Right atrium auricular region (tissue), 2 donors: Measurements from ENCODE around the gene SUMF2. TPM values are rescaled to one million over a fixed set of nuclear protein-coding genes. Genes with fewer than 3 reads are reported as not detected.

Experiments used
- DNase-seq: peaks from one replicate; pipeline ENCODE4 v3.0.0-alpha.2; 2019; ENCODE audit warnings: low spot score
- H3K27ac ChIP-seq, 2 donors: fragments of 200-600 bp; sonication (generic); 1 replicate in 1 of 2; 2 replicates in 1 of 2; pipeline ENCODE4 v1.5.1; 2016 to 2019
- H3K27me3 ChIP-seq, 2 donors: fragments of 200-600 bp; sonication (generic); one replicate each; pipeline versions ENCODE4 v1.5.1 to v1.6.0; 2017 to 2019
- H3K36me3 ChIP-seq: fragments of 200-600 bp; sonication (generic); one replicate; pipeline ENCODE4 v1.5.1; 2016
- H3K4me1 ChIP-seq, 2 donors: fragments of 200-600 bp; sonication (generic); one replicate each; pipeline versions ENCODE4 v1.5.1 to v1.6.0; 2017 to 2019
- H3K4me3 ChIP-seq, 2 donors: fragments of 200-600 bp; sonication (generic); 1 replicate in 1 of 2; 2 replicates in 1 of 2; pipeline ENCODE4 v1.5.1; 2017 to 2019; ENCODE audit warnings: mild to moderate bottlenecking in 1 of 2, moderate library complexity in 1 of 2
- H3K9me3 ChIP-seq, 2 donors: fragments of 200-600 bp; sonication (generic); one replicate each; pipeline ENCODE4 v1.5.1; 2019
- total RNA-seq, 2 donors: library from RNA; depleted of rRNA; stranded (reverse); fragments of >200 nt; gene quantifications; one replicate each; pipeline ENCODE4 v1.1.0, GENCODE V29; 2016
- TF ChIP-seq, protein P1 (sequence below), 2 donors: fragments of 200-600 bp; sonication (generic); IDR thresholded peaks; one replicate each; pipeline ENCODE4 v1.5.1; 2019; ENCODE audit warnings: antibody characterized with exemption in 2 of 2

SUMF2 gene
- total RNA-seq, 2 donors from 2014 or later: 31.7 to 54.9 TPM

DNA sequence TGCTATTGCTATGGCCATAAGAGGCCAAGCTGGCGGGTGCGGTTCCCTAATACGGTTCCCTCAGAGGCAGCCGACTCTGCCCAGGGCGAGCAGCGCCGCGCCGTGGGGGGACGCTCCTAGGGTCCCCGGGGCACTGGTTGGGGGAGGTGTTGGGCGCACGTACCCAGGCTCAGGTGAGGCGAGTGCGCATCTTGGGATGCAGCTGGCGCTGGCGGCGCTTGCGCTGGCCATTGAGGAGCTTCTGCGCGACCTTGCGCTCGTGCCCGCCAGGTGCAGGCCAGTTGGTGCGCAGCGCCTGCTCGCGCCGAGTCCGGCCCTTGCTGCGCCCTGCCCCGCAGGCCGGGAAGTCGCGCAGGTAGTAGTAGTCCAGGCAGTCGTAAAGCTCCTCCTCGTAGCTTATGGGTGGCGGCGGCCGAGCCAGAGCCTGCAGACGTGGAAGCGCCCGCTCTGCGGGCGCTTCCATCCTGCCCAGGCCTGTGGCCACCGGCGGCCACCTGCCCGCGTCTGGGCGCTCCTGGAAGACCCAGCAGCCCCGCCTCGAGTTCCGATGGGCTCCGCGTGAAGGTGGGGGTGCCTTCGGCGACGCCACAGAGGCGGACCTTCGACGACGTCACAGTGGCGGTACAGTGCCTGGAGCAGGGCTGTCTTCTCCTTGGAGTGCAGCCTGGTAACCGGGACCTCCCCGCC is 51.9 kb downstream of the SUMF2 start, which contains the start of gene NUPR2:
Gene NUPR2 (minus strand): TSS at position 566 of the 687 bp plus-strand sequence. CDS start 103 bp downstream, at position 463.
- Histone ChIP-seq H3K4me3 (peak within 1 kb of the TSS in 1 of 2 donors; percentile 37), H3K27me3 (no peaks in the 10 kb centered on the region), H3K4me1 (peaks cover 0 to 7% of the 10 kb centered on the region in 2 donors), H3K9me3 (no peaks in the 10 kb centered on the region), H3K27ac (no peak within 1 kb of the TSS), H3K36me3 (no peaks in the 10 kb centered on the region)
- TF ChIP-seq, protein P1, sequence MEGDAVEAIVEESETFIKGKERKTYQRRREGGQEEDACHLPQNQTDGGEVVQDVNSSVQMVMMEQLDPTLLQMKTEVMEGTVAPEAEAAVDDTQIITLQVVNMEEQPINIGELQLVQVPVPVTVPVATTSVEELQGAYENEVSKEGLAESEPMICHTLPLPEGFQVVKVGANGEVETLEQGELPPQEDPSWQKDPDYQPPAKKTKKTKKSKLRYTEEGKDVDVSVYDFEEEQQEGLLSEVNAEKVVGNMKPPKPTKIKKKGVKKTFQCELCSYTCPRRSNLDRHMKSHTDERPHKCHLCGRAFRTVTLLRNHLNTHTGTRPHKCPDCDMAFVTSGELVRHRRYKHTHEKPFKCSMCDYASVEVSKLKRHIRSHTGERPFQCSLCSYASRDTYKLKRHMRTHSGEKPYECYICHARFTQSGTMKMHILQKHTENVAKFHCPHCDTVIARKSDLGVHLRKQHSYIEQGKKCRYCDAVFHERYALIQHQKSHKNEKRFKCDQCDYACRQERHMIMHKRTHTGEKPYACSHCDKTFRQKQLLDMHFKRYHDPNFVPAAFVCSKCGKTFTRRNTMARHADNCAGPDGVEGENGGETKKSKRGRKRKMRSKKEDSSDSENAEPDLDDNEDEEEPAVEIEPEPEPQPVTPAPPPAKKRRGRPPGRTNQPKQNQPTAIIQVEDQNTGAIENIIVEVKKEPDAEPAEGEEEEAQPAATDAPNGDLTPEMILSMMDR (IDR thresholded peaks at IDR 0.05): no peak
- no peak for DNase-seq

DNA sequence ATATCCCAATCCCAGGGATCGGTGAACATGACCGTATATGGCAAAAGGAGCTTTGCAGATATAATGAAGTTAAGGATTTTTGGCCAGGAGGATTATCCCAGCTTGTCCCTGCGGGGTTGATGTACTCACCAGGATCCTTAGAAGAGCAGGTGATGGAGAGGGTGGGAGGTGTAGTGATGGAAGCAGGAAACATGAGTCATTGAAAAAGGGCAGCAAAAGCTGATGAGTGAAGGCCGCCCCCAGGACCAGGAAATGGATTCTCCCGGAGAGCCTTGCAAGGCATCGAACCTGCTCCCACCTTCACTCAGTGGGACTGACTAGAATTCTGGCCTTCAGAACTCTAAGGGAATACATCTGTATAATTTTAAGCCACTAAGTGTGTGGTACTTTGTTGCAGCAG is 57.4 kb downstream of the SUMF2 start:
- Histone ChIP-seq H3K36me3 (no peaks in the 10 kb centered on the region), H3K27me3 (no peaks in the 10 kb centered on the region), H3K9me3 (no peaks in the 10 kb centered on the region), H3K27ac (no peak overlapping the region), H3K4me1 (no peaks in the 10 kb centered on the region), H3K4me3 (no peak overlapping the region)
- no peak for DNase-seq
- TF ChIP-seq, protein P1 (IDR thresholded peaks at IDR 0.05): no peak

DNA sequence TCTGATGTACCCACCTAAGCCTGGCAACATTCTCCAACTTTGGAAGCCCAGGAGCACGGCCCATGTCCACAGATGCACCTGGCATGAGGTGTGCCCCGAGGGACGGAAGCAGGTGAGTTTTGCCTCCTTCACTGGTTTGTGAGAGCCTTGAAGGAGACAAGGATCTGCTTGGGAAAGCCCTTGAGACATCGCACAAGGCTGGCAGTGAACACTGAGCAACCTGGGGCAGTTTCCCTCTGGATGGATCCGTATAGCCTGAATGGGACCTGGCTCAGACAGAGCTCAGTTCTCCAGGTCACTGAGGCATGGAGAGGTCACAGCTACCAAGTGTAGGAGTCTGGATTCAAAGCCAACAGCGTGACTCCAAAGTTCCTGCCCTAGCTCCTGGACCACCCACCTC is 60.9 kb downstream of the SUMF2 start:
- no peaks in the 10 kb centered on the region for H3K9me3 ChIP-seq
- no peak overlapping the region for H3K4me3 ChIP-seq
- TF ChIP-seq, protein P1 (IDR thresholded peaks at IDR 0.05): no peak
- no peaks in the 10 kb centered on the region for H3K27me3 ChIP-seq
- no peak overlapping the region for H3K27ac ChIP-seq
- DNase-seq: no peak
- H3K36me3 ChIP-seq: no peaks in the 10 kb centered on the region
- no peaks in the 10 kb centered on the region for H3K4me1 ChIP-seq

DNA sequence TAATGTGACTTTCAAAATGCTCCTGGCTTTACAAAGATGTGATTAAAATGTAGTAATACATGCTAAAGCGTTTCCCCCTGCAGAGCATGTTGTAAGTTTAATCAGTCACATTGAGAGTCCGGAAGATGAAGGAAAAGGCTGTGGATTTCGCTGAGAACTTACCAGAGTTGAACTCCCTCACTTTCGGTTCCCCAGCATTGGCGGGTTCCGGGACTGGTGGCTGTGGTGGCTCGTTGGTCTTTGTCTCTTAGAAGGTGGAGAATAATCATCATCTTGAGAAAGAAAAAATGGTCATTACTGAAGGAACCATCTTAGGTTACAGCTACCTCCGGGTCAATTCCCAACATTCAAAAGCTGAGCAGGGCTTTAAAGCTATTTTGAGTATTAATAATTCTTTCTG is 61.7 kb downstream of the SUMF2 start:
- no peaks in the 10 kb centered on the region for H3K9me3 ChIP-seq
- DNase-seq: no peak
- H3K36me3 ChIP-seq: no peaks in the 10 kb centered on the region
- no peaks in the 10 kb centered on the region for H3K27me3 ChIP-seq
- H3K4me1 ChIP-seq: no peaks in the 10 kb centered on the region
- TF ChIP-seq, protein P1 (IDR thresholded peaks at IDR 0.05): no peak
- no peak overlapping the region for H3K27ac ChIP-seq
- H3K4me3 ChIP-seq: no peak overlapping the region

DNA sequence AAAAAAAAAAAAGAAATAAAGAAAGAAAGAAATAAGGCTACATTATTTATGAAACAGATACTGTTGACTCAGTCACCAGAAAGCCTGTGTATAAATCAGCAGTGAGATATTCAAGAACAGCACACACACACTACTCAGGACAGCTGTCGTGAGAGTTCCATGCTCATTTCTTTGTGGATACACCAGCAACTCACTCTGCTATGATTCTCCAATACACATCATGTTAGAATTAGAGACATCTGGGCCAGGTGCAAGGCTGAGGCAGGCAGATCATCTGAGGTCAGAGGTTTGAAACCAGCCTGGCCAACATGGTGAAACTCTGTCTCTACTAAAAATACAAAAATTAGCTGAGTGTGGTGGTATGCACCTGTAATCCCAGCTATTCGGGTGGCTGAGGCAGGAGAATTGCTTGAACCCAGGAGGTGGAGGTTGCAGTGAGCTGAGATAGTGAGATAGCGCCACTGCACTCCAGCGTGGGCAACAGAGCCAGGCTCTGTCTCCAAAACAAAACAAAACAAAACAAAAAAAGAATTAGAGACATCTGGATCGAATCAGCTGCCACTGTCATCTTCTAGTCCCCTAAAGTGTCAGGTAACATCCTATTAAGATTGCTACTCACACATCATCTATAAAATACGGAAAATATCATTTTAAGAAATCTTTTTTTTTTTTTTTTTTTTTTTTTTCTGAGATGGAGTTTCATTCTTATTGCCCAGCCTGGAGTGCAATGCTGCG is 63.3 kb downstream of the SUMF2 start:
- Histone ChIP-seq H3K27me3 (no peaks in the 10 kb centered on the region), H3K36me3 (no peaks in the 10 kb centered on the region), H3K27ac (no peak overlapping the region), H3K4me1 (no peaks in the 10 kb centered on the region), H3K4me3 (no peak overlapping the region), H3K9me3 (no peaks in the 10 kb centered on the region)
- DNase-seq: no peak
- TF ChIP-seq, protein P1 (IDR thresholded peaks at IDR 0.05): no peak

Other genes with a start within 250 kb of the SUMF2 start
- gene SEPTIN14, start 201.5 kb upstream of the SUMF2 start, total RNA-seq: not detected
- 1 to 10 TPM; 2.5 to 2.6 TPM for gene ZNF713, start 176.8 kb upstream of the SUMF2 start, total RNA-seq
- gene MRPS17, start 112.4 kb upstream of the SUMF2 start, total RNA-seq: 10 to 100 TPM; 14.1 to 15.9 TPM
- 100 to 1,000 TPM; 205 to 370 TPM for gene NIPSNAP2, start 99.7 kb upstream of the SUMF2 start, total RNA-seq
- gene PSPH, start 12.8 kb upstream of the SUMF2 start, total RNA-seq: 10 to 100 TPM in 1 of 2 donors, 1 to 10 TPM in 1; 8.0 to 11.6 TPM
- 10 to 100 TPM; 39.3 to 68.1 TPM for gene CCT6A, start 12.5 kb upstream of the SUMF2 start, total RNA-seq
- gene PHKG1, start 28.7 kb downstream of the SUMF2 start, total RNA-seq: 10 to 100 TPM; 11.7 to 27.3 TPM
- 100 to 1,000 TPM; 439 to 485 TPM for gene CHCHD2, start 42.2 kb downstream of the SUMF2 start, total RNA-seq
- gene NUPR2, start 52.1 kb downstream of the SUMF2 start, total RNA-seq: not detected